K562 (cell line): Measurements from ENCODE around the gene TTLL11. TPM values are rescaled to one million over a fixed set of nuclear protein-coding genes. Genes with fewer than 3 reads are reported as not detected.

Source experiments
- ATAC-seq: fragments of 200-7000 bp; cut with Tn5 transposase; 3 replicates; pipeline ENCODE4 v1.9.1; 2020; ENCODE audit warnings: moderate library complexity
- BruUV-seq: library from RNA; stranded (reverse); fragments of 400-500 nt; replicated peaks from 2 replicates; lab custom pipeline; 2021; lab: Mats Ljungman, UMichigan
- CTCF ChIA-PET: fragments of 300-600 bp; formaldehyde crosslinking; extraction: SDS; loops from one replicate; lab custom pipeline; 2021; ENCODE audit warnings: low intra/inter-chr PET ratio; lab: Yijun Ruan, JAX
- POLR2A ChIA-PET: fragments of 300-600, 350-650 bp; sonication (Branson Sonifier 250); formaldehyde crosslinking; extraction: SDS; loops from one replicate; lab custom pipeline; 2021; ENCODE audit warnings: antibody characterized with exemption, inconsistent platforms; lab: Yijun Ruan, JAX
- DNase-seq, 4 experiments: peaks; one replicate each; pipeline versions ENCODE4 v3.0.0 to v3.0.0-alpha.2; 2011 to 2018; ENCODE audit warnings: low spot score in 3 of 4, mixed read lengths in 3 of 4; ENCODE audit errors: extremely low read depth in 1 of 4
- FAIRE-seq: peaks from 2 replicates; lab custom pipeline; 2011; peaks lifted over from hg19 to GRCh38; lab: Jason Lieb, UNC
- H2AFZ ChIP-seq: 2 replicates; pipeline ENCODE4 v1.6.0; 2011; ENCODE audit warnings: low read depth, low read length, control low read depth, inconsistent platforms
- H3K27ac ChIP-seq: fragments of 200-600 bp; 3 replicates; pipeline ENCODE4 v1.8.0; 2011; ENCODE audit warnings: low read depth, mild to moderate bottlenecking, control low read depth, inconsistent platforms, low read length, moderate library complexity, mixed read lengths; ENCODE audit errors: extremely low read depth
- H3K27me3 ChIP-seq, 2 experiments: fragments of 300-600 bp in 1 of 2; 2 replicates in 1 of 2; 3 replicates in 1 of 2; pipeline versions ENCODE4 v1.6.0 to v1.8.0; 2011; ENCODE audit warnings: inconsistent platforms in 2 of 2, low read length in 2 of 2, mild to moderate bottlenecking in 1 of 2, mixed read lengths in 1 of 2, moderate library complexity in 1 of 2; ENCODE audit not compliant: control insufficient read depth in 2 of 2, insufficient read depth in 2 of 2
- H3K36me3 ChIP-seq: fragments of 300-600 bp; 3 replicates; pipeline ENCODE4 v1.8.0; 2011; ENCODE audit warnings: mild to moderate bottlenecking, low read length, inconsistent platforms; ENCODE audit not compliant: control insufficient read depth, insufficient read depth
- H3K4me1 ChIP-seq, 2 experiments: fragments of 200-600 bp in 1 of 2; replicated peaks in 1 of 2; 2 replicates in 1 of 2; 3 replicates in 1 of 2; pipeline versions ENCODE4 v1.5.1 to v1.8.0; 2011; ENCODE audit warnings: inconsistent platforms in 2 of 2, low read length in 2 of 2, mild to moderate bottlenecking in 1 of 2, mixed read lengths in 1 of 2, moderate library complexity in 1 of 2; ENCODE audit not compliant: control insufficient read depth in 2 of 2, insufficient read depth in 2 of 2
- H3K4me2 ChIP-seq: 2 replicates; pipeline ENCODE4 v1.6.1; 2011; ENCODE audit warnings: low read length, control low read depth, inconsistent platforms, mixed read lengths; ENCODE audit not compliant: insufficient read depth
- H3K4me3 ChIP-seq: fragments of 200-600 bp; sonication (generic), shearing (Covaris generic); 2 replicates; pipeline ENCODE4 v1.5.1; 2016; ENCODE audit warnings: control low read depth, inconsistent platforms
- H3K79me2 ChIP-seq: fragments of 200-600 bp; 3 replicates; pipeline ENCODE4 v1.8.0; 2011; ENCODE audit warnings: low read length, inconsistent platforms; ENCODE audit not compliant: control insufficient read depth, insufficient read depth
- H3K9ac ChIP-seq, 2 experiments: 2 replicates each; pipeline versions ENCODE4 v1.6.0 to v1.6.1; 2011; ENCODE audit warnings: low read depth in 2 of 2, low read length in 2 of 2, control low read depth in 1 of 2, inconsistent platforms in 1 of 2, mild to moderate bottlenecking in 1 of 2, mixed read lengths in 1 of 2; ENCODE audit not compliant: insufficient read depth in 1 of 2
- H3K9me1 ChIP-seq: one replicate; pipeline ENCODE4 v1.6.0; 2011; ENCODE audit warnings: inconsistent platforms, mild to moderate bottlenecking, low read length, moderate library complexity; ENCODE audit not compliant: control insufficient read depth, insufficient read depth
- H3K9me3 ChIP-seq: replicated peaks from 2 replicates; pipeline ENCODE4 v1.5.1; 2011; ENCODE audit warnings: low read depth, low read length, inconsistent platforms; ENCODE audit not compliant: control insufficient read depth, insufficient read depth
- H4K20me1 ChIP-seq: replicated peaks from 2 replicates; pipeline ENCODE4 v1.6.1; 2011; ENCODE audit warnings: low read length, inconsistent platforms, mixed read lengths; ENCODE audit not compliant: control insufficient read depth, insufficient read depth
- CEBPG ChIP-seq, 3 experiments: fragments of 200-800 bp in 1 of 3; sonication (Bioruptor generic) in 1 of 3; sonication (generic) in 1 of 3; formaldehyde crosslinking in 1 of 3; IDR thresholded peaks in 2 of 3; conservative IDR thresholded peaks in 1 of 3; 2 replicates each; pipeline versions ENCODE4 v1.6.1 to v1.8.0; 2016 to 2022; ENCODE audit warnings: missing compliant biosample characterization in 2 of 3, missing genetic modification characterization in 2 of 3, mild to moderate bottlenecking in 1 of 3, missing genetic modification reagents in 1 of 3
- WGBS: fragments of 100-300 bp; shearing (Covaris generic); methylation state at CpG from one replicate; pipeline ENCODE4 v1.1.6; 2016; ENCODE audit warnings: low coverage, mixed read lengths; ENCODE audit not compliant: insufficient coverage; ENCODE audit errors: missing lambda C conversion rate; 5-methylcytosine and 5-hydroxymethylcytosine counted together
- in situ Hi-C: fragments of 300-500 bp; cut with MboI; formaldehyde crosslinking; loops from 4 replicates; pipeline ENCODE4 v1.15.0; 2018; ENCODE audit warnings: inconsistent platforms, mixed read lengths
- intact Hi-C: fragments of 100-400 bp; cut with micrococcal nuclease; formaldehyde crosslinking; loops from 2 replicates; pipeline ENCODE4 v1.14.2; 2022
- polyA plus RNA-seq, 8 experiments: library from polyadenylated mRNA; depleted of rRNA in 4 of 8; stranded (reverse) in 5 of 8; unstranded in 3 of 8; fragments of >200 nt; fragmentation: Nextera tagmentation in 2 of 8; fragmentation: Illumina TruSeq in 1 of 8; extraction: Ambion mirVana in 2 of 8; extraction: Trizol in 1 of 8; gene quantifications; 2 replicates each; pipeline versions ENCODE4 v1.2.1 to v1.2.3, GENCODE V29; 2011 to 2014; ENCODE audit warnings: inconsistent platforms in 1 of 8, missing spikeins in 1 of 8
- total RNA-seq, 7 experiments: library from RNA; depleted of rRNA in 6 of 7; stranded (reverse); fragments of >200 nt in 6 of 7; fragmentation: Illumina TruSeq in 2 of 7; extraction: Trizol in 2 of 7; gene quantifications; 2 replicates each; pipeline versions ENCODE4 v1.2.1 to v1.2.3, GENCODE V29; 2011 to 2021; ENCODE audit warnings: low replicate concordance in 1 of 7
- TF ChIP-seq, protein P1 (sequence below), 2 experiments: fragments of 450-650 bp in 1 of 2; IDR thresholded peaks; 2 replicates each; pipeline ENCODE4 v1.6.1; 2011 to 2017; ENCODE audit warnings: low read depth in 2 of 2, antibody characterized with exemption in 1 of 2, borderline replicate concordance in 1 of 2, low read length in 1 of 2, mild to moderate bottlenecking in 1 of 2, mixed read lengths in 1 of 2; ENCODE audit not compliant: control insufficient read depth in 1 of 2

TTLL11 gene
- total and polyA plus RNA-seq, 9 of the 15 experiments (the other 6 are each of a cell fraction or from before 2014, with no cell fraction given): 0.83 to 4.4 (median 2.7) TPM

DNA sequence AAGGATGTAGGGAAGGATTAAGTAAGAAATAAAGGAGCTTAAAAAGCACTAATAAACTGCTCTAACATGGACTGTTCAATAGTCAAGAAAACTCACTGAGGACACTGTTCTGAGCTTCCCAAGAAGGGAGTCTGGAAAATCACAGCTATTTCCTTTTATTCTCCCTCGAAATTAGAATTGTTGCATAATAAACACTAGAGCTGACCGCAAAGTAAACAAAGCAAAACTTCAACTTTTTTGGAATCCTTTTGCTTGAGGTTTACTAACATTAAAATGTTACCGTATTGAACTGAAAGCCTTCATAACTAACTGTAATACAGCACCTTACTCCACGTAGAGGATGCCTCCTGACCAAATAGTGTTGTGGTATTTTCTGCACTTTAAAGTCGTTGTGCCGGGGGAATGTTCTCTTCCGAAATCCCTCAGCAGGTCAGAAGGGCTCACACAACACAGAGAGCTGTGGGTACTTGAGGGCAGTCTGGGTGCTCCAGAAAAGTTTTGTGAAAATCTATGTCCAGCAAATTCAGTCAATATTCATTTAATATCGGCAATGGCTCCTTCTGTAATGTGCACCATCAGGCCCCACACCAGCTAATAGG lies 59.2 kb downstream of the TTLL11 start:
- no peaks in the 10 kb centered on the region for H3K9me1 ChIP-seq
- H3K27me3 ChIP-seq: no peaks in the 10 kb centered on the region
- H3K27ac ChIP-seq: no peak overlapping the region
- ChIA-PET POLR2A (no interaction called here), CTCF (no interaction called here)
- no peak overlapping the region for H3K9ac ChIP-seq
- no peaks in the 10 kb centered on the region for H3K79me2 ChIP-seq
- BruUV-seq: no TSS peak
- DNase-seq: no peak
- 70% methylated on average over 8 of the region's 8 CpGs for whole genome bisulfite sequencing
- H4K20me1 ChIP-seq: no peaks in the 10 kb centered on the region
- in situ Hi-C loops (no loop called here), intact Hi-C loops (no loop called here)
- peaks cover 0 to 4% of the 10 kb centered on the region in 2 experiments; a peak in 1 of 5 replicates for H3K4me1 ChIP-seq
- no peak overlapping the region for H3K4me2 ChIP-seq
- no peak for ATAC-seq
- no peak for FAIRE-seq
- no peaks in the 10 kb centered on the region for H3K9me3 ChIP-seq
- peaks cover 4% of the 10 kb centered on the region; the same call in 1 of the 3 replicates for H3K36me3 ChIP-seq
- TF ChIP-seq, protein P1, sequence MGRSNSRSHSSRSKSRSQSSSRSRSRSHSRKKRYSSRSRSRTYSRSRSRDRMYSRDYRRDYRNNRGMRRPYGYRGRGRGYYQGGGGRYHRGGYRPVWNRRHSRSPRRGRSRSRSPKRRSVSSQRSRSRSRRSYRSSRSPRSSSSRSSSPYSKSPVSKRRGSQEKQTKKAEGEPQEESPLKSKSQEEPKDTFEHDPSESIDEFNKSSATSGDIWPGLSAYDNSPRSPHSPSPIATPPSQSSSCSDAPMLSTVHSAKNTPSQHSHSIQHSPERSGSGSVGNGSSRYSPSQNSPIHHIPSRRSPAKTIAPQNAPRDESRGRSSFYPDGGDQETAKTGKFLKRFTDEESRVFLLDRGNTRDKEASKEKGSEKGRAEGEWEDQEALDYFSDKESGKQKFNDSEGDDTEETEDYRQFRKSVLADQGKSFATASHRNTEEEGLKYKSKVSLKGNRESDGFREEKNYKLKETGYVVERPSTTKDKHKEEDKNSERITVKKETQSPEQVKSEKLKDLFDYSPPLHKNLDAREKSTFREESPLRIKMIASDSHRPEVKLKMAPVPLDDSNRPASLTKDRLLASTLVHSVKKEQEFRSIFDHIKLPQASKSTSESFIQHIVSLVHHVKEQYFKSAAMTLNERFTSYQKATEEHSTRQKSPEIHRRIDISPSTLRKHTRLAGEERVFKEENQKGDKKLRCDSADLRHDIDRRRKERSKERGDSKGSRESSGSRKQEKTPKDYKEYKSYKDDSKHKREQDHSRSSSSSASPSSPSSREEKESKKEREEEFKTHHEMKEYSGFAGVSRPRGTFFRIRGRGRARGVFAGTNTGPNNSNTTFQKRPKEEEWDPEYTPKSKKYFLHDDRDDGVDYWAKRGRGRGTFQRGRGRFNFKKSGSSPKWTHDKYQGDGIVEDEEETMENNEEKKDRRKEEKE (IDR thresholded peaks at IDR 0.05; ENCODE audit: borderline replicate concordance in 1 of 2, control insufficient read depth in 1 of 2, low read depth in 2 of 2, low read length in 1 of 2): no peak
- TF ChIP-seq CEBPG (CRISPR knock-in tag; IDR thresholded peaks at IDR 0.05): no peak
- 0 out of 4 replicates have a peak, but pooled peaks of 1 of the 2 experiments have one; percentile 9 for TF ChIP-seq CEBPG (tag; conservative IDR thresholded peaks at IDR 0.05 in 1 of 2, IDR thresholded peaks at IDR 0.05 in 1 of 2)
- no peak overlapping the region for H2AFZ ChIP-seq
- no peak overlapping the region for H3K4me3 ChIP-seq
